COLO829 (cell line): Measurements from ENCODE around the gene AGAP1.

ENCODE experiments used
- DNase-seq: peaks from one replicate; pipeline ENCODE4 v3.0.0; 2012; ENCODE audit warnings: low spot score

The AGAP1 gene

DNA sequence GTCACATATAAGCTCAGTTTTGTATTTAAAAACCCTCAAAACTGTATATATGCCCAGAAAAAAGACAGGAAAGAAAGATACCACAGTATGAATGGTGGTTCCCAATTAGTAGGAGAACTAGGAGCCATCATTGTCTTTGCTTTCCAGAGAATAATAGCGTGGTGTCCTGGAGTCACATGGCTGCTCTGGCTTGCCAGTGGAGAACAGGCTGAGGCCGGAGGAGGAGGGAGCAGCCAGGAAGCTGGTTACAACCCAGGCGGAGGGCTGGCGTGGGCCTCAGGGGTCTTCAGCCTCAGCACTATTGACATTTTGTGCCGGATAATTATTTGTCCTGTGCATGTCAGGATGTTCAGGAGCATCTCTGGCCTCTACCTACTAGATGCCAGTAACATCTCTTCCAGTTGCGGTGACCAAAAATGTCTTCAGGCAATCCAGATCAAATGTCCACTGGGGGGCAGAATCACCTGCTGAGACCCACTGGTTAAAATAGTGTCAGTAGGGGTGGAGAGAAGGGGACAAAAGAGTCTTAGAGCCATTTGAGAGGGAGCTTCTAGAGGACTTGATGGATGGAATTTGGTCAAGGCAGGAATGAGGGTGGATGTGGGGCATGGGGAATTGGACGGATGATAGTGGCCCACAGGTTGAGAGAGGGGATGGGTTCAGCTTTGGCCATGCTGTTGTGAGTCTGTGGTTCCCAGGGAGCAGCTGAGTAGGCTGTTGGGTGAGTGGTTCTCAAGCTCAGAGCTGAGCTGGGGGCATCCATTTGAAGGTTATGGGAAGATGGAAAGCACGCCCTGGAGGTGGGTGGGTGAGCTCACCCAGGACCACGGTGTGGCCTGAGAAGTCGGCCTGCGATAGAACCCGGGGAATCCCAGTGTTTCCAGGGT, 144.9 kb downstream of the AGAP1 start:
- DNase-seq, result no peak

DNA sequence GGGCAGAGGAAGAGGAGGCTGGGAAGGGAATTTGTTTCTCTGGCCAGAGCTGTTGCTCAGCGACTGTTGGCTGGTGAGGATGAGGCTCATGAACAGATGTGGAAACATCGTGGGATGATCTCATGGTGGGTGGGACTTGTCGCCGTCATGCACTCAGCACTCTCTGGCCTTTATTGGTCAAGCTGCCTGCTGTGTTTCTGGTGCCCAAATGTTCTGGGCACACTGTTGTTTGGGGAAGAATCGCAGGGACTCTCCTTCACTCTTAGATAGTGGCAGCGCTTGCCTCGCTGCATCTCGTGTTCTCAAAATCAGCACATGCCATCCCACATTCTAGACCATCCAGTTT, 145.6 kb downstream of the AGAP1 start:
- no peak for DNase-seq

DNA sequence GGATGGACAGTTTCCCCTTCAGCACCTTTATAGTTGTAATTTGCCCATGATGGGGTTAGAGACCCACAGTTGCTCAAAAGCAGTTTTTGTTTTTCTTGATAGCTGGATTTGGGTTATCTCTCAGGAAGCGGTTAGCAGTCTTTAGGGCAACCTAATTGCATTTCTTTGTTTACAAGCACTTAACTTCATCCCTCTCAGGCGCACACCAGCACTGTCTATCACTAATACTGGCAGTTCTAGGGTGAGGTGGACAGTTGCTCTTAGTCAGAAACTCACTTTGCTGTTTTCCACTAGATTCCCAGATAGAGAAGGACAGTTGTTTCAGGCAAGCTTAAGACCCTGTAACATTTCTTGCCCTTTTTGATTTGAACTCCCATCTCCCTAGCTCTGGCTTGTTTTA, 146.0 kb downstream of the AGAP1 start:
- DNase-seq, result no peak

DNA sequence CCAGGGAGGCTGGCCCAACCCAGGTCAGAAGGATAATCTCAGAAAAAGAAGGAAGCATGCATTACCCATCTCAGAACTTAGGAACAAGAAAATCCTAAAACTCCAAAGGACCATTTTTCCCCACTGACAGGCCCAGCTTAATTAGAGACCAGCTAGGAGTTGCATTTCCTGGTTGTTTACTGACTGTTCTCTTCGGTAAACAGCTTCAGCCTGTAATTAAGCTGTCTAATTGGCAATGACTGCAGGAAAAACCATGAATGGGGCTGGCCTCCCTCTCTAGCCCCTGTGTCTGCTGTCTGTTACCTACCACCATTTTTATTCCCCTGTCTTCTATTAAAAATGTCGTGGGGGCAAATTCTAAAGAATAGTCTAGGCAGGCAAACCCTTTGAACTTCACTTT, 146.5 kb downstream of the AGAP1 start:
- no peak for DNase-seq

DNA sequence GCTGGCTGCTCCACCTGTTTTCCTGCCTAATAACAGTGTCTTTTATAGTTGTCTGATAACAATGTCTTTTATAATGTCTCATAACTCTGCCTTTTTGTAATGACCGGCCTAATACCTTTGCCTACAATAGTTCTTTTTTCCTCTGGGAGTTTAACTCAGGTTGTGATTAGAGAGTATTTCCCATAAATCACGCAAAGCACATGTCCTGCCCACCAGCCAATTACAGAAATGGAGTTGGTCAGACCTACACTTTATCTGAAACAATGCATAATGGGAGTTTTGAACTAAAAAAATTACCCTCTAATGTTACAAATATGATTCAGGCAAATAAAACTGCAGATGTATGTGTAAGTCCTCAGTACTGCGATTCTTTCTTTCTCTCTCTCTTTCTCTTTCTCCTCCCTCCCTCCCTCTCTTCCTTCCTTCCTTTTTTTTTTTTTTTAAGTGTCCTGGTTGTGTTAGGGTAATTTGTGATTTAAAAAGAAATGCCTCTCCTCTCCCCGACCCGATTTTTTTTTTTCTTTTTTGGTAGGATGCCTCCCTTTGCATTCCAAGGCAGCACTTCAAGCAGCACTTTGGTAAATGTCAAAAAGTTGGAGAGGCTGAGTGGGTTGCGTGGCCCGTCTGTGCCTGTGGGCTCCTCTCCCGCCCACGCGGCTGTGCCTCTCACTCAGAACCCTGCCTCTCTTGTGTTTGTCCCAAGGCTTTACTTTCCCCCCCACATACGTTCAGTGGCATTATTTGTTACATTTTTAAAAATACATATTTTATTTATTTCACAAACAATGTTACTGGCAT, 147.3 kb downstream of the AGAP1 start:
- DNase-seq, result peak; percentile 28

DNA sequence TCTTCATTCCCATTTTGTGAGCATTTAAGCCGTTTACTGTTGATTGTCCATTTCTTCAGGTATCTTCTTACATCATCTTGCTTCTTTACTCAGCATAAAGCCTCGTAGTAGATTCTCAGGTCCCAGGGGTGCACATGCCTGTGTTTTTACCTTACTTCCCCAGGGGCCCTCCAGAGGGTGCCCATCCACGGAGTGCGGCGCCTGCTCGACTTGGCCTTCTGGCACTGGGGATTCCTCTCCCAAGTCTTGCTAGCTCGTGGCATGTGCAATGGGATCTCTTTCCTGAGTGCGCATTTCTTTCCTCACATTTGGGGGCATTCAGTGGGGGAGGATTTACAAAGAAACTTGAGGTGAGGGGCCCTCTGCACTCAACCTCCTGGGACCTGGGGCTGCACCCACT, 148.1 kb downstream of the AGAP1 start:
- no peak for DNase-seq

DNA sequence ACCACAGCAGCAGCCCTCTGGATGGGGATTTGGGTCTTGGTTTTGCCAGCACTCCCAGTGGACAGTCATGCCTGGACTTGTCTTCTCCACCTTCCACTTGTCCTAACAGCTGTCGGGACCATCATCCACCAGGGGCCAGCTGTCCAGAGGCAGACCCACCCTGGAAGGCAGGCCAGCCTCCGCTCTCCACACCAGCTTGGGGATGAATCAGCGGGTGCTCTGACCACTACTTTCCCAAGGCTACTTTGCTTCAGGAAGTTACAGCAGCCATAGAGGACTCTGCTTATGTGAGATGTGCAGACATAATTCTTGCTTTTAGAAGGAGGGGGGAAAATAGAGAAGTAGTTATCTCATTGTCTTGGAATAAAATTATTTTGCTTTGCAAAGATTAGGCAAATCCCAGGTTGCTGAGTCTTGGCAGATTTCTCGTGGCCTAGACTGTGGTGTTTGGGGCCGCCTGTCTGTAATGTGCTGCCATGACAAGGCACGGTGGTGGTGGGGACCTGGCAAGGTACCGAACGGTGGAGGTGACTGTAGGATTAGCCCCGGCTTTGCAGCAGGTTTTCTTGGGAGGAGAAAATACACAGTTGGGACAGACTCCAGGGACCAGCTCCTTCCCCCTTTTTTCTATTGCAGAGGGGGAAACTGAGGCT, 148.7 kb downstream of the AGAP1 start:
- DNase-seq, result no peak

DNA sequence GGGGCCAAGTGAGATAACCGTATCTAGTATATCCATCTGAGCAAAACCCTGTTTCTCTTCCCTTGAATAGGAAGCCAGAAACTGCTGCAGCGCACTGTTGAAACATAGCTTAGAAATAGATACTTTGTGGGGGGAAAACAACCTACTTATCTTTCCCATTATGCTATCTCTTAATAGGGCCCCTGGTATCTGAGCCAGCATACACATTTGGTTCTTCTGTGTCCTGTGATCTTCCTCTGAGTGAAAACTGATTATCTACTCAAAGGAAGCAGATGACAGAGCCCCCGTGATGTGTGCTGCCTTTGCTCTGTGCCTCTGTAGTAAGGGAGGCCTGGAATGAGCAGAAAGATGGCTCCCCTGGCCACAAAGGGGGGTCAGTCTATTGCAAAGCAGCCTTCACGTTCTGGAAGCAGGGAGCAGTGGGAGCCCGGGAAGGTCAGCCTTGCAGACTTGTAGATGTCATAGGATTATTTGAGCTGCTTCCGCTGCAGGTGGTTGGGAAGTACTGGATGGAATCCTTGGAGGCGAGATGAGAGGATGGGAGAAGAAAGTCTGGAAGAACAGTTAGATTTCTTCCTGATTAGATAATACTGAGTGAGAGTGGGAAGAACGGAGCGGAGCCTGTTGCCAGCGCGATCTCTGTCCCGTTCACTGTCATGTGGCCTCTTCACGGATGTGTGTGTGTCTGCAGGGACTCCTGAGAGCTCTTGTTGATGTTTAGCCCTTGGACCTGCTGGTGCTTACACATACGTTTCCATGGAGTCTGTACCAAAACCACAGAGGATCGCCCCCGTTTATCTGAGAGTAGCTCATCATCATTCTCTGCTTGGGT, 150.1 kb downstream of the AGAP1 start:
- DNase-seq, result no peak

DNA sequence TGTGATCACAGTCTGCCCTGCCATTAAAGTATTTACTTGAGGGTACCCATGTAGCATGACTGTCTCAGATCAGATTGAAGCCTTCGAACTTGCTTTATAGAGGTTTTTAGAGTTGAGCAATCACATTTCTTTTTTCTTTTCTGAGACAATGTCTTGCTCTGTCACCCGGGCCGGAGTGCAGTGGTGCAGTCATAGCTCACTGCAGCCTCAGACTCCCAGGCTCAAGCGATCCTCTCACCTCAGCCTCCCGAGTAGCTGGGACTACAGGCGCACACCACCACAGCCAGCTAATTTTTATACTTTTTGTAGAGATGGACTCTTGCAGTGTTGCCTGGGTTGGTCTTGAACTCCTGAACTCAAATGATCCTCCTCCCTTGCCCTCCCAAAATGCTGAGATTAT, 153.4 kb downstream of the AGAP1 start:
- DNase-seq, result no peak

DNA sequence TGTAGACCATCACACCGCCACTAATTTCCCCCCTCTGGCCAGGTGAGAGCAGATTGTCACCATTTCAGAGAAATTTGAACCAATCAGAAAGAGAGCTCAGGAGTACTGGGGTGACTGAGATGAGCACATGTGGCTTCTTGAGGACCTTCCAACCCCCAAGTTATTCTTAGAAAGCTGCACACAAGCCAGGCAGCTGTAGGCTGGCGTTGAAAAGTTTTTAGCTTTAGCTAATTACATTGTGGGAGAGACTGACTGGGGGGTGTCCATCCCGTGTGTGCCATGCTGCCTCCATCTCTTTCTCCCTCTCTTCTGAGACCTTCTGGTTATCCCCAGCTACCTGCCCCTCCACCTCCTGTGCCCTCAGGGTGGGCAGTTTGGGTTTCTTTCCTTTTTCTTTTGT, 154.0 kb downstream of the AGAP1 start:
- DNase-seq, result no peak

DNA sequence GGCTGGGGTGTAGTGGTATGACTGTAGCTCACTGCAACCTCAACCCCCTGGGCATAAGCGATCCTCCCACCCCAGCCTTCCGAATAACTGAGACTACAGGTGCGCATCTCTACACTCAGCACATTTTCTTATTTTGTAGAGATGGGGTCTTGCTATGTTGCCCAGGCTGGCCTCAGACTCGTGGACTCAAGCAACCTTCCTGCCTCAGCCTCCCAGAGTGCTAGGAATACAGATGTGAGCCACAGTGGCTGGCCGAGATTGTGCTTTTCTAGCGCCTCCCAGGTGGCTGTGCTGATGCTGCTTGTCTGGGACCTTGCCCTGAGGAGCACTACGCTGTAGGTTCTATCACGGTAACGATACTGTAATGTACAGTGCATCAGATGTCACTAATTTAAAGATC, 155.6 kb downstream of the AGAP1 start:
- DNase-seq, result no peak

DNA sequence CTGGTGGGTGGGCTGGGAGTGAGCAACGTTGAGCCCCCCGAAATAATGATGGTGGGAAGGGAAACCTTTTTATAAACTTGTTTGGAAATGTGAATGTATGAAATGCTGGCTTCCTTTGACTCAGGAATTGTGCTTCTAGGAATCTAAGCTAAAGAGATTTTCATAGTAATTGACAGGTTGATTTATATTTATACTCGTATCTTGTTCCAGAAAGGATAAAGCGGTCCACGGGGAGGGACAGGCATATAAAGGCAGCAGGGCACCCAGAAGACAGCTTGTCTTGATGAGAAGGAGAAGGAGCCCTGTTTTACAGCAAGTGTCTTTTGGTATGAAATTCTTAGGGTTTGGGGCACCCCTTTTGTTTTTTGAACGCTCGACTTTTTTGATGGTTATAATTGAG, 157.8 kb downstream of the AGAP1 start:
- no peak for DNase-seq

DNA sequence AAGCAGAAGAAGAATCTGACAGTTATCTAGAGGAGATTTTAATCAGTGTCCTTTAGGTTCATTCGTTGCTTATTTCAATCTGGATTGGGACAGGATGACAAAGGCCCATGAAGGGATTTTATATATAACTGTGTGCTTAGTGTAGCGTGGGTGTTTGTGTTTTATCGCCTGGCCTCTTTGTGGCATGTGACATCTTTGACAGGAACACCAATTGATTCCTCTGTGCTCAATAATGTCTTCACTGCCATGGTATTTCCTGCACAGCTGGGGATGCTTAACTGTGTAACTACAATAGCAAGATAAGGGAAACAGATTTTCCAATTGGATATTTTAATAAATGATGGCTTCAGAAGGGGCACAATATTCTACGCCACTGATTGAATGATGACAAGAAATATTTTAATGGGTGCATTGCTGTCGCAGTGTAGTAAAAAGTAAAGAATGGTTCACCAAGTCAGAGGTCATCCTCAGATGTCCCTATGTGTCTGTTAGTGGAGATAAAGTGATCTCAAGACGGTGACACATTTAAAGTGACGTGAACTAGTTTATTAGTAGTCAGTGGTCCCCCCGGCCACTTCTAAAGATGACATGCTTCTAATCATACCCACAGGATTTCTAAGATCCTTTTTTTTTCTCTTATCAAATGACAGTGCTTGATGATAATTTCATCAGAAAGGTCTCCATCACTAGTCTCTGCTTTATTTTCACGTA, 160.4 kb downstream of the AGAP1 start:
- peak; percentile 27 for DNase-seq

DNA sequence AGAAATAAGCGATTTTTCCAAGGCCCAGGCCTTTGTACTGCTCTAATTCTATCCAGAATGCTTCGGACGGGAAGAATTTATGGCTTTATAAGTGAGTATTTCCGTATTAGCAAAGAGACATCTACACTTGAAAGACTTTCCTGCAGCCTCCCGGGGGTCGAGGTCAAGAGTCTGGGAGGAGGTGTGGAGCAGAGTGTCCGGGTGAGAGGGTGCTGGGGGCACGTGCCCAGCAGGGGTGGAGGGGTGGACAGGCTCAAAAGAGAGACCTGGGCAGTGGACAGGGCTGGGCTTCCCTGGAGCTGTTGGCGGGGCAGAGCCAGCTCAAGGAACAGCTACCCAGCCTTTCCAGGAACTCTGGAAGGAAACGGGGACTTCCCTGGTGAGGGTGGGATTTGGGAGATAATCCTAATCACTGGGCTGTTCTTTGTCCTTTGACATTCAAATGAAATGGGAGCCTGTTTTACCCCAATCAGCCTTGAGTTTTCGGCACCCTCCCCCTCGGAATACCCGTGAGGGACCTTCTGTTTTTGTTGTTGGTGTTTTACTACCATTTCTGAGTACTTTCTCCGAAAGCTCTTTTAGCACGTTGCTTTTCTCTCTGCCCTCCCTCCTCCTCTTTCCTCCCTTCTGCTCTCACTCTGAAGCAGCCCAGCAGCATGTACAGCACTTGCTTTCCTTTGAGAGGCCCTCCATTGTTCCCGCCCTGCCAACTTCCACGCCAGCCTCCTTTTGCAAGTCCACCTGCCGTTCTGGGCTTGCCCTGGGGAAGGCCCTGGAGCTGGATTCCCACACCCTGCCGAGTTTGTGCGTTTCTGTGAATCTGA, 164.7 kb downstream of the AGAP1 start:
- DNase-seq, result no peak

DNA sequence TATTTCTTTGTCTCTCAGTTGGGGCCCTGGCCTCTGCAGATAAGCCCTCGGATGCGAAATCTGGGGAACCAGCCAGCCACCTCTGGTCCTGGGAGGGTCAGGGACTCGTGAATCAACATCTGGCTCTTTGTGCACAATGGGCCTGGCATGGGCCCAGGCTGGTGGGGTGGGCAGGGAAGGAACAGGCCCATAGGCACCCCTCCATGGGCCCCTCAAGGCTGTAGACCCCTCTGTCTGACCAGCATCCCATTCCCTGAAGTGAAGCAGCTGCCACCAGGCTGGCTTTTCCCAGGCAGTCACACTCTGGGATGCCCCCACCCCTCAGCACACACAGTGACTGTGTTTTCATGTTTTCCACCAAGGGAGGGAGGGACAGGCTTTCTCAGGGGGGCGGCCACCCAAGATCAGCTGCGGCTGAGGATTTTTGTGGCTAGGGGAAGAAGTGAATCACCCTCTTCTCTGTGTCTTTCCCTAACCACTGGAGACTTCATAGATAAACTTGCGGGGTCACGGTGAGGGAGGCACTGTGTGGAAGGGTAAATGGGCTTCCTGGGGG, 166.0 kb downstream of the AGAP1 start:
- no peak for DNase-seq

DNA sequence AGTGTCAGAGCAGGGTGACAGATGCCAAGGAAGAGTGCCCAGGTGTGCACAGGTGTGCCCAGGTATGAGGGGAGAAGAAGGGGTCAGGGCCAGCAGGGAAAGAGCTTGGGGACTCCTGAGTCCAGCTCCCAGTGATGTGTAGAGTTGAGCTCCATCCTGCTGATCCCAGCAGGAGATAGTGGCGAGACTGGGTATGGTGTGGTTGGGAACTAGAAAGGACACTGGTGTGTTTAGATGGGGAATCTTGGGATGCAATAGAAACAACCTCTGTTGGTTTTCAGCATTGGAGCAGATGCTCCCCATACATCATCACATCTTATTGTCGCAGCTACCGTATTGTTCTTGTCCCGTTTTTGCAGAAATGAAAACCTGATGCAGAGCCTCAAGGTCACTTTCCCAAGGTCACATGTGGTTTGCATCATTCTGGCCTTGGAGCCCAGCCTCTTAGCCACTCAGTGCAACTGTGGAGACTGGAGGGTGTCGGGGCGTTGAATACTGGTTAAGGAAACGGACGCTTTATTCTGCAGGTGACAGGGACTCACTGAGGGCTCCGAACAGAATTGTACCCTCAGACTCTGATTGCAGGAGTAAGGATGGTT, 166.7 kb downstream of the AGAP1 start:
- no peak for DNase-seq

DNA sequence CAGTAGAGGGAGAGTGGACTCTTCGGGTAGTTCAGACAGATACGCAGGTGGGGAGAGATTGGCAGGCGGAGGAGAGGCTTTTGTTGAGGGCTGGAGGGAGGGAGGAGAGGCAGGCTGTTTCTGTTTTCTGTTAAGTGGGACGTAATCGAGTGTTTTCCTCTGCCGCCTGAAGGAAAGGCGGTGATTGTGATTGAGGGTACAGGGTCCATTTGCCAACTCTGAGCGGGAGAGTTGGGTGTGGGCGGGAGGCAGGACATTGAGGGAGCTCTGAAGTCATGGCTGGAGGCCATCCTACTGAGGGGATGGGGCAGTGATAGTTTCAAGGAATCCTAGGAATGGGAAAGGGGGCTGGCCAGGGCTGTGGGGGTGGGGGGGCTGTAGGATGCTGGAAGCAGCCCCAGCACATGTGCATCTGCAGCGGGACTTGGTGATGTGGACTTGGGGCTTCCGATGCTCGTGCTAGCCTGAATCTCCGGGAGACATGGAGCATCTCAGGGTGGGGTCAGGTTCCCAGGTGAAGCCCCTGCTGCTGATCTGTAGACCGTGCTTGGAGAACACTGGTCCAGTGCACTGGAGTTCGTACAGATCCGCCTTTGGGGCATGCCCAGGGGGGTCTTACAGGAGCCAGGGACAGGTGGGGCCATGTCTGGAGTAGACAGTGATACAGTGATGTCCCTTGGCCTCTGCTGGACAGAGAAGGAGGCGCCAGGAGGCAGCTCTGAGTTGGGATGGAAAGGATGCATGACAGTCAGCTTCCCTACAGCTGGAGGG, 167.5 kb downstream of the AGAP1 start:
- DNase-seq, result no peak

DNA sequence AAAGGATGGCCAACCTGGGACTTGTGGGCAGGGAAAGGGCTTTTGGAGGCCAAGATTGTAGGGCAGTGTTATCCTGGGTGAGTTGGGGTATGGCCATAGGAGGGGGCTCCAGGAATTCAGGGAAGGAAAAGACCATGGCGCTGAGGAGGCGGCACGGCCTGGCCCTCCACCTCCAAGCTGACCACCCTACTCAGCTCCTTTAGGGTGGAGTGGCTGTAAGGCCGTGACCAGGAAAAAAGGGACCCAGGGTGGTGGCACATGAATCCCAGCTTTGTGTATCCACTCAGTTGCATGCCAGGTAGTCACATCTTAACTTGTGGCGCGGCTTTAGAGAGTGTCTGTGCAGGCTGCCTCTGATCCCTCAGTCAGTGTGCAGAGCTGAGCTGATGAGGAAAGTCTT, 168.1 kb downstream of the AGAP1 start:
- no peak for DNase-seq

DNA sequence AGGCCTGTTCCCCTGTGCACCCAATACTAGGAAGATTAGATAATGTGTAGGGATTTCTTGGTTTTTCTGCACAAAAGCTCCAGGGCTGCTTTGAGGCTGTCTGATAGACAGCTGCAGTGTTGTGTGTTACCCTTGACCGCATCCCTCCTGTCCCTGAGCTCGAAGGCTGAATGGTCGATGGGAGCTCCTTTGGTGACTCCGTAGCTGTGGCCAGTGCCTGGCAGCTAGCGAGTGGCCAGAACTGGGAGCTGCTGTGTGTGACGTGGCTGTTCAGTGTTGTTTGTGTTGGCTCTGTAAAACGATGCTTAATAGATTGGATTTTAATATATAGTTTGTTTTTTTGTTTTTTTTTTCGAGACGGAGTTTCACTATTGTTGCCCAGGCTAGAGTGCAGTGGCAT, 170.0 kb downstream of the AGAP1 start:
- DNase-seq, result no peak
